ENCODE results near the gene HHEX. TPM values are rescaled to one million over a fixed set of nuclear protein-coding genes. Genes with fewer than 3 reads are reported as not detected.
A peak's percentile ranks its signal among the peaks of the same experiment; 100 is the strongest.

Gene HHEX
- total RNA-seq, 4 donors from 2014 or later, result 6.1 to 33.2 (median 12.4) TPM

GRCh38 chr10:92697663-92698511 lies 8.1 kb downstream of the HHEX start:
- TF ChIP-seq POLR2A (IDR thresholded peaks at IDR 0.05) (no peak), CTCF (IDR thresholded peaks at IDR 0.05) (no peak)
- peaks cover 0 to 22% of the 10 kb centered on the region in 2 donors for H3K27me3 ChIP-seq
- H3K9me3 ChIP-seq, result no peaks in the 10 kb centered on the region
- H3K4me1 ChIP-seq, result no peaks in the 10 kb centered on the region
- no peak overlapping the region for H3K27ac ChIP-seq
- no peak for DNase-seq
- no peaks in the 10 kb centered on the region for H3K36me3 ChIP-seq
- intact Hi-C loops (cut with DNase I; ENCODE audit: low total_unique reads), result no loop called here
- H3K4me3 ChIP-seq, result no peak overlapping the region

- no peaks in the 10 kb centered on the region for H3K4me1 ChIP-seq
- H3K27me3 ChIP-seq, result peaks cover 0 to 11% of the 10 kb centered on the region in 2 donors
- intact Hi-C loops (cut with DNase I; ENCODE audit: low total_unique reads), result no loop called here
- H3K4me3 ChIP-seq, result peak overlapping the region; percentile 12 to 18
- no peak for DNase-seq
- TF ChIP-seq POLR2A (IDR thresholded peaks at IDR 0.05) (no peak), CTCF (IDR thresholded peaks at IDR 0.05) (no peak)
- no peak overlapping the region for H3K27ac ChIP-seq
- no peaks in the 10 kb centered on the region for H3K9me3 ChIP-seq
- H3K36me3 ChIP-seq, result no peaks in the 10 kb centered on the region
Measured at GRCh38 chr10:92699193-92699517, 9.4 kb downstream of the HHEX start.

GRCh38 chr10:92699518-92700381 lies 10.0 kb downstream of the HHEX start:
- H3K4me1 ChIP-seq, result no peaks in the 10 kb centered on the region
- intact Hi-C loops (cut with DNase I; ENCODE audit: low total_unique reads), result no loop called here
- no peaks in the 10 kb centered on the region for H3K9me3 ChIP-seq
- DNase-seq, result no peak
- no peak overlapping the region for H3K27ac ChIP-seq
- H3K36me3 ChIP-seq, result no peaks in the 10 kb centered on the region
- H3K4me3 ChIP-seq, result peak overlapping the region; percentile 12 to 18
- H3K27me3 ChIP-seq, result peaks cover 0 to 9% of the 10 kb centered on the region in 2 donors
- TF ChIP-seq CTCF (IDR thresholded peaks at IDR 0.05) (no peak), POLR2A (IDR thresholded peaks at IDR 0.05) (no peak)

GRCh38 chr10:92702301-92702916 lies 12.7 kb downstream of the HHEX start:
- TF ChIP-seq CTCF (IDR thresholded peaks at IDR 0.05) (no peak), POLR2A (IDR thresholded peaks at IDR 0.05) (no peak)
- no peak overlapping the region for H3K4me3 ChIP-seq
- no peak overlapping the region for H3K27ac ChIP-seq
- no peaks in the 10 kb centered on the region for H3K4me1 ChIP-seq
- no peaks in the 10 kb centered on the region for H3K9me3 ChIP-seq
- H3K36me3 ChIP-seq, result no peaks in the 10 kb centered on the region
- no peak for DNase-seq
- H3K27me3 ChIP-seq, result peaks cover 0 to 6% of the 10 kb centered on the region in 2 donors
- intact Hi-C loops (cut with DNase I; ENCODE audit: low total_unique reads), result no loop called here
